AG04450 (cell line): ENCODE measurements around the gene PACSIN2. TPM values are rescaled to one million over a fixed set of nuclear protein-coding genes. Genes with fewer than 3 reads are reported as not detected.

Experiments used
- CTCF ChIA-PET: fragments of 300-600, 350-600 bp; formaldehyde crosslinking; extraction: SDS; loops from one replicate; lab custom pipeline; 2022; ENCODE audit warnings: antibody characterized with exemption, inconsistent platforms; lab: Charles Lee
- POLR2A ChIA-PET: fragments of 350-600 bp; formaldehyde crosslinking; extraction: SDS; loops from one replicate; lab custom pipeline; 2021; ENCODE audit warnings: antibody characterized with exemption, inconsistent platforms; lab: Yijun Ruan, JAX
- DNase-seq: peaks from one replicate; pipeline ENCODE4 v3.0.0-alpha.2; 2011; ENCODE audit warnings: low read depth, low spot score
- H3K27ac ChIP-seq: one replicate; pipeline ENCODE4 v1.5.1; 2012; ENCODE audit warnings: low read depth, low read length, control low read depth
- H3K27me3 ChIP-seq: one replicate; pipeline ENCODE4 v1.6.0; 2012; ENCODE audit warnings: low read length; ENCODE audit not compliant: control insufficient read depth, insufficient read depth
- H3K4me3 ChIP-seq: 2 replicates; pipeline ENCODE4 v1.5.1; 2011; ENCODE audit warnings: mild to moderate bottlenecking, low read depth, low read length, control low read depth
- H3K9me3 ChIP-seq: 2 replicates; pipeline ENCODE4 v1.5.1; 2012; ENCODE audit warnings: low read length; ENCODE audit not compliant: control insufficient read depth, insufficient read depth
- polyA plus RNA-seq: library from polyadenylated mRNA; depleted of rRNA; stranded (reverse); fragments of >200 nt; gene quantifications from 2 replicates; pipeline ENCODE4 v1.2.3, GENCODE V29; 2011
- TF ChIP-seq, protein P1 (sequence below): IDR thresholded peaks from 2 replicates; pipeline ENCODE4 v1.5.1; 2011; ENCODE audit warnings: low read depth, low read length, control low read depth, inconsistent platforms

Gene PACSIN2
- polyA plus RNA-seq, 1 experiment = 59.6 TPM

DNA sequence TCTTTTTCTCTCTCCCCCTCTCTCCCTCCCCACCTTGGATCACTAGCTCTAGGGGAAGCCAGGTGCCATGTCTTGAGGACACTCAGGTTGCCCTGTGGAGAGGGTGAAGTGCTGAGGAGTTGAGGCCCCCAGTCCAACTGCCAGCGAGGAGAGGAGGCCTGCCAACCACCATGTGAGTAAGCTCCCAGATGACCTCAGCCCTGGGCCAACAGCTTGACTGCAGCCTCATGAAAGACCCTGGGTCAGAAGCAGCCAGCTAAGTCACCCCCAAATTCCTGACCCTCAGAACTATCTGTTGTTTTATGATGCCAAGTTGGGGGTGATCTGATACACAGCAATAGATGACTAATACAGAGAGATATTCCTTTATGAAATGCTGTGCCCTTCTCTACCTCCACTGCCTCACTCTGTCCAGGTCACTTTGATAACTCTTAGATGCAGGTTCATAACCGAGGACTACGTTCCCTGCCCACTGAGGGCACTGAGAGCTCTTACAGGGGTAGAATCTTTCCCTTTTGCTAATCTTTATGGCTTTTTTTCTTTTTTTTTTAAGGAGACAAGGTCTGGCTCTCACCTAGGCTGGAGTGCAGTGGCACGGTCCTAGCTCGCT lies 165.9 kb downstream of the PACSIN2 start:
- Histone ChIP-seq H3K9me3 (no peaks in the 10 kb centered on the region), H3K27ac (no peak overlapping the region), H3K4me3 (no peak overlapping the region), H3K27me3 (no peaks in the 10 kb centered on the region)
- ChIA-PET CTCF (interaction anchor here (1.2 kb wide), 1 partner anchor 29 kb away, joined by 6 read pairs; no protein-coding TSS in a partner anchor), POLR2A (no interaction called here)
- DNase-seq = no peak
- TF ChIP-seq, protein P1, sequence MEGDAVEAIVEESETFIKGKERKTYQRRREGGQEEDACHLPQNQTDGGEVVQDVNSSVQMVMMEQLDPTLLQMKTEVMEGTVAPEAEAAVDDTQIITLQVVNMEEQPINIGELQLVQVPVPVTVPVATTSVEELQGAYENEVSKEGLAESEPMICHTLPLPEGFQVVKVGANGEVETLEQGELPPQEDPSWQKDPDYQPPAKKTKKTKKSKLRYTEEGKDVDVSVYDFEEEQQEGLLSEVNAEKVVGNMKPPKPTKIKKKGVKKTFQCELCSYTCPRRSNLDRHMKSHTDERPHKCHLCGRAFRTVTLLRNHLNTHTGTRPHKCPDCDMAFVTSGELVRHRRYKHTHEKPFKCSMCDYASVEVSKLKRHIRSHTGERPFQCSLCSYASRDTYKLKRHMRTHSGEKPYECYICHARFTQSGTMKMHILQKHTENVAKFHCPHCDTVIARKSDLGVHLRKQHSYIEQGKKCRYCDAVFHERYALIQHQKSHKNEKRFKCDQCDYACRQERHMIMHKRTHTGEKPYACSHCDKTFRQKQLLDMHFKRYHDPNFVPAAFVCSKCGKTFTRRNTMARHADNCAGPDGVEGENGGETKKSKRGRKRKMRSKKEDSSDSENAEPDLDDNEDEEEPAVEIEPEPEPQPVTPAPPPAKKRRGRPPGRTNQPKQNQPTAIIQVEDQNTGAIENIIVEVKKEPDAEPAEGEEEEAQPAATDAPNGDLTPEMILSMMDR = no peak

DNA sequence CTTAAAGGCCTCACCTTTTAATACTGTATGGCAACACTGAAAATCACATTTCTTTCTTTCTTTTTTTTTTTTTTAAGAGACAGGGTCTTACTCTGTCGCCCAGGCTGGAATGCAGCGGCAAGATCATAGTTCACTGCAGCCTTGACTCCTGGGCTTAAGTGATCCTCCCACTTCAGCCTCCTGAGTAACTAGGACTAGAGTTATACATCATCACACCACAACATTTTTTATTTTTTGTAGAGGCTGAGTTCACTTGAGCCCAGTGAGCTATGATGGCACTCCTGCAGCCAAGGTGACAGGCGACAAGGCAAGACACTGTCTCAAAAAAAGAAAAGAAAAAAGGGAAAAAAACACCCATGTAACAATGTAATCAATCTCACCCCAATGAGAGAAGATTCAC lies 167.8 kb downstream of the PACSIN2 start:
- TF ChIP-seq, protein P1 = no peak
- no peaks in the 10 kb centered on the region for H3K27me3 ChIP-seq
- CTCF ChIA-PET = interaction anchor here (0.6 to 1.3 kb wide), 2 partner anchors 27 to 166 kb away, joined by 3 read pairs; no protein-coding TSS in a partner anchor
- H3K9me3 ChIP-seq = no peaks in the 10 kb centered on the region
- no peak overlapping the region for H3K27ac ChIP-seq
- no peak for DNase-seq
- POLR2A ChIA-PET = no interaction called here
- no peak overlapping the region for H3K4me3 ChIP-seq

DNA sequence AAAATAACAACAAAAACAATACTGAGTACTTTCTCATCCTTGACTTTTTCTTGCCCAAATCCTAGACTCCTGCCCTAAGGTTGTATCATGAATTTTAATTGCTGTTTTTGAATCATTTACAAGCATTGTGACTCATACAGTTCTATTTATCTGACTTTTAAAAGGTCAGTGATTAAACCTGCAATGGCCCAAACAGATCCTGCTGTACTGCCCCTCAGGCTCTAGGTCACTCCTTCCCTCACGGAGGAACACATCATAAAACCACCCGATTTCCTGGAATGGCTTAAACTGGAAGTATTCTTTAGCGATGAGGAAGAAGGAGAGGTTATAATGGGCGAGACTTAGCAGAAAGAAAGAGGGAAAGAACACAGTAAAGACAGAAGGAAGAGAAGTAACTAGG lies 170.2 kb downstream of the PACSIN2 start:
- Histone ChIP-seq H3K27me3 (no peaks in the 10 kb centered on the region), H3K4me3 (no peak overlapping the region), H3K9me3 (no peaks in the 10 kb centered on the region), H3K27ac (no peak overlapping the region)
- POLR2A ChIA-PET = interaction anchor here (0.6 to 1.9 kb wide), 2 partner anchors 12 to 18 kb away, joined by 3 to 6 read pairs; partner anchors contain the start of gene ARFGAP3
- no peak for DNase-seq
- CTCF ChIA-PET = interaction anchor here (0.7 to 2.1 kb wide), 3 partner anchors 25 to 209 kb away, joined by 4 to 12 read pairs (median 5); no protein-coding TSS in a partner anchor
- TF ChIP-seq, protein P1 = no peak

DNA sequence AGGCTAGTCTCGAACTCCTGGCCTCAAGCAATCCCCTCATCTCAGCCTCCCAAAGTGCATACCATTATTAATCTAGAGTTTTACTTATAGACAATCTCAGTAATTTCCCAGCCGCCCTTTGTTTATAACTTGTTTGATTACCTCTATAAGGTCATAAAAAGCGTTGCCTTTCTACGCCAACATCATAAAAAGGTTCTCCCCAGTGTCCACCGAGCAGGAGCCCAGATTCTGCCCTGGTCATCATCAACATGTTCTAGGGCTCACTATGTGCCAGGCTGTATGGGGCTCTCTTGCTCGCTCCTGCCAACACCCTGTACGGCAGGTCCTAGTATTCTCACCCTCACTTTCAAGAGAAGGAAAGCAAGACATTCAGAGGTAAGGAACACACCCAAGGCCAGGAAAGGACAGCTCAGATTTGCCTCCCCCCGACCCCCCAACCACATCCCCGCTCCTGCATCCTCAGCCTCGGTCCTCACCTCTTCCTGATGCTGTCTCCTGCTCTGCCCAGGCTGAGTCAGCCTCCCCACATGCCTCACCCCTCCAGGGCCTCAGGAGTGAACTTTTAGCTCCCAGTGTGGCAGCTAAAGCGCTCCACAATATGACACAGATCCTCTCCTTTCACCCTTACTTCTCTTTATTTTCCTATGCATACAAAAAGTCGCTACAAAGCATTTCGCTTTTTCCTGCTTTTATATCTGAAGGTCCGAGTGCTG lies 172.1 kb downstream of the PACSIN2 start:
- ChIA-PET POLR2A (interaction anchor here (1.9 kb wide), 1 partner anchor 14 kb away, joined by 6 read pairs; the partner anchor contains the start of gene ARFGAP3), CTCF (interaction anchor here (2.1 kb wide), 1 partner anchor 23 kb away, joined by 12 read pairs; no protein-coding TSS in a partner anchor)
- Histone ChIP-seq H3K4me3 (no peak overlapping the region), H3K9me3 (no peaks in the 10 kb centered on the region), H3K27ac (no peak overlapping the region), H3K27me3 (no peaks in the 10 kb centered on the region)
- no peak for DNase-seq
- TF ChIP-seq, protein P1 = no peak

DNA sequence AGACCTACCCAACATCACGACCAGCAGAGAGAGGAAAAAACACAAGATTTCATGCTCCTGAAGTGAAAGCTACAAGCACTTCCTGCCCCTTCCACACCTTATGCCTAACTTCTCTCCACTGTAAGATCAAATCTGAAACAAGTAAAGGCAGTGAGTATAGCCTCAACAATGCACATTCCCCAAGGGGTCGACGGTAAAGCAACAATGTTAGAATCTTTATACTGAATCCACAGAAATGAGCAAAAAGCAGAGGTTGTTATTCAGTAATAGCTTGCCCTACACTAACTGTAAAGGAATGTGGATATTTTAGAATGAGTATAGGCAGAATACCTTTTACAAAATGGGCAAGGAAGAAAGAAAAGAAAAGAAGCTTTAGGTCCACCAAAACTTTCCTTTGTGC lies 173.5 kb downstream of the PACSIN2 start:
- TF ChIP-seq, protein P1 = no peak
- ChIA-PET CTCF (interaction anchor here (0.6 to 1.1 kb wide), 3 partner anchors 21 to 193 kb away, joined by 3 read pairs; no protein-coding TSS in a partner anchor), POLR2A (interaction anchor here (0.7 to 1.2 kb wide), 6 partner anchors 12 to 248 kb away, joined by 3 to 14 read pairs (median 6); partner anchors contain the start of gene ARFGAP3)
- H3K4me3 ChIP-seq = no peak overlapping the region
- DNase-seq = no peak
- H3K27ac ChIP-seq = peak overlapping the region; percentile 12
- H3K9me3 ChIP-seq = no peaks in the 10 kb centered on the region
- no peaks in the 10 kb centered on the region for H3K27me3 ChIP-seq
